NCI-H2227 (cell line): ENCODE data around the gene TM9SF2.
"Not testable (repeated sequence)": the region's sequence is repeated elsewhere in the genome, so short reads cannot be mapped to it uniquely, and the experiment has no call there.

Experiments used
- DNase-seq: peaks from one replicate; lab custom pipeline; 2025; ENCODE audit not compliant: unreplicated experiment; lab: John Stamatoyannopoulos, UW

Gene TM9SF2

DNA sequence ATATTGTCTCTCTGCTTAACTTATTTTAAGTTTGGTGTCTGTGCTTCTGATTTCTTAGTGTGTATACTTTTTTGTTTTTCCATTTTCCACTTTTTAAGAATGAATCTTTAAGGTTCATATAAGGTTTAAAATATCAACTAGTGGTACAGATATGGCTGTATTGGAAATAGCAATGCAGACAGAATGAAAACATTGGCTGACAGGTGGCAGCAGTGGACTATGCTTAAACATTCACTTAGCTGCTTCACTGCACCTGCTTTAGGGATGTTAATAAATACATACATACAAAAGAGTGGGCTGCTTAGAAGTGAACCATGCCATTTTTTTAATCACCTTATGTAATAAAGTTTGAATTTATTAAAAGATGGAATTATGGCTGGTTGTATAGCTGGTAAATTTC lies 27.3 kb downstream of the TM9SF2 start:
- DNase-seq, result peak; percentile 3

- no peak for DNase-seq
Observed at GRCh38 chr13:99536023-99536422, 34.8 kb downstream of the TM9SF2 start.

GRCh38 chr13:99540530-99540929 lies 39.3 kb downstream of the TM9SF2 start:
- no peak for DNase-seq

DNA sequence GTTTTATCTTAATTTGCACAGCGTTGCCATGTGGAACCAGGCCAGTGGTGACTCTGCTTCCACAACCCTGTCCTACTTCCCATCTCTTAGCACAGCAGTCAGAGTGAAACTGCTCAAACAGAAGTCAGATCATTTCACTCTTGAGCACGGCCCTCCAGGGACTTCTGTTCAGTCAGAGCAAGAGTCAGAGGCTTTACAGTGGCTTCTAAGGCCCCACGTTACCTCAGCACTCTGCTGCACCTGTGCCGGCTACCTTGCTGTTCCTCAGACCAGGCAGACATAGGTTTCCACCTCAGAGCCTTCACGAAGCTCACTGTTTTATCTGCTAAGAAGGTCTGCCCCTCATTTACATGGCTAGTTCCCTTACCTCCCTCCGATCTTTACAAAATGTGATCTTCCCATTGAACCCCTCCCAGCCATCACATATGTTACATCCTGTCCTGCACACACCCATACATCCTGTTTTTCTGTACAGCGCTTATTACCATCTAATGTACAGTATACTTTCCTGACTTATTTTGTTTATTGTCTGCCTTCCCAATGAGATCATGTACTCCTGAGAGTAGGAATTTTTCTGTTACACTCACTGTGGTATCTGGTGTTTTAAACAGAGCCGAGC lies 41.6 kb downstream of the TM9SF2 start:
- DNase-seq, result no peak

GRCh38 chr13:99545361-99545760 lies 44.1 kb downstream of the TM9SF2 start:
- DNase-seq, result no peak

DNA sequence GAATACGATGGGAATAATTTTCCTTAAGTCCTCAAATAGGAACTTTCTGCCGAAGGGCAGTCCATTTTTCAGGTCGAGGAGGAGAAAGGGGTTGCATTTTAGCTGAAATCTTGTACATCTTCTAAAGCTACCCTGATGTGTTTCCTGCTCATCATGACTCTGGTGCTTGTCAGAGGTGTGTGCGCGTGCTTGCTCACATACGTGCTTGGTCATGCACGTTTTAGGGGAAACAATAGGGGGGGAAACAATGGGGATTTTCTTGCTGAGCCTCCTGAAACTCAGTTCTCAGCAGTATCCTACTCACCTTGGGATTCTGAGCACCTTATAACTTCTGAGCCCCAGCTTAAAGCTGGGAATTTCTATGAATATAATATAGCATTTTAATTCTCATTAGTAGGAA lies 44.7 kb downstream of the TM9SF2 start:
- no peak for DNase-seq

DNA sequence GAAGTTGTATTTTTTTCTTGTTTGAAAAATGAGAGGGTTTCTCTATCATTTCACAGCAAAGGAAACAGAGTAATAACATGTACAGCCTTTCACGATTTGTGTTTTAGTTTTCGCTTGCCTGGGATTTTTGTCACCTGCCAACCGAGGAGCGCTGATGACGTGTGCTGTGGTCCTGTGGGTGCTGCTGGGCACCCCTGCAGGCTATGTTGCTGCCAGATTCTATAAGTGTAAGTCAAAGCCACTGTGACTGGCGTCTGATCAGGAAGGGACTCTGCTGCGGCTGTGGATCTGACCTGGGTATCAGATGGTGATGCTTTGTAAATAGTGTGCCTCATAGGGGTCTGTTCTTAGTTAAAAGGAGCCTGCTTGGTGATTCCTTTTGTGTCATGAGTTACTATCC lies 45.6 kb downstream of the TM9SF2 start:
- DNase-seq, result no peak

DNA sequence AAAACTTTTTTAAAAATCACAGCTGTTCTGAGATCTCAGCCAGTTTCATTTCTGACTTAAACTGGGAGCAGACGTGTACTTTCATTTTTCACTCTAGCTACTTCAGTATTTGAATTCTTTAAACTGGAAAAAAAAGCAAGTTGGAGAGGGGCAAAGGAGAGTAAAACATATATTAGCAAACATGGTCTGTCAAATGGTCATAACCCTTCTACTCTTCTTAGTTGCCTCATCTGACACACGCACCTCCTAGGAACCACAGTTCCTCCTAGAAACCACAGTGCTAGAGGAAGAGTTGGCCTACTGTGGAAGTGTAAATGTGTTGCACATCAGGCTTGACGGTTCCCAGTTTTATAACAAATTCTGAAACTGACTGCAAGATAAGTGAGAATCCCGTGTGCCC lies 47.2 kb downstream of the TM9SF2 start:
- DNase-seq, result no peak

DNA sequence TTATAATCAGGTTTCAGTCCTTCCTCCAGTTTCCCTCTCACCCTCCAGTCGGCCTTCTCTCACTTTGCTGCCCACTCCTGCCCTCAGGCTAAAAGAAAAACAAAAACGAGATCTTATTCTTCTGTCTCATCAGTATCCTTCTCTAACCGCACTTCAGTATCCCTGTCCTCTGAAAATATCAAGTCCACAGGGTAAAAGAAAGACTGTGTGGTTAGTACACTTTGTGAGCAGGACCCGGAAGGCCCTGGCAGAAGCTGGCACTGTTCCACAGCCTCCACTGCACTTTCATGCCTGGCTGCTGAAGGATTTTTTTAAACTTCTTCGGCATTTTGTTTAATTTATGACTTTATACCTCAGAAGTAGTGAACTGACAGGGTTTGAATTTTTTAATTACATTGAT lies 51.8 kb downstream of the TM9SF2 start:
- DNase-seq, result no peak

DNA sequence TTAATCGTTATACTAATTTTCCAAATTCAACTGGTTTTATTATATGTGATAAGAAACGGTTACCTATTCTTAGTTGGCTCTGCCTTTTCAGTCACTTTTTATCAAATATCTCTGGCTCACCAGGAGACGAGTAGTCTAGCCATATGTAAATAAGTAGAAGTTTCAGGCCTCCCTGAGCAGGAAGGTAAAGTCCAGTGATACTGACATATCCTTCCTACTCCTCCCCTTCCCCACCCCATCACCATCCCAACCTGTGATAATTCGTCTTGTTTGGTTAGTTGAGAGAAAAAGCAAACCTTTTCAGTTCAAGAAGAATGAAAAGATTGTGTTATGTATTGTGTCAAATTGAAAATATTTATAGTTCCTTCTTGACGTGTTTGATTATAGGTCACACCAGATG lies 53.9 kb downstream of the TM9SF2 start:
- no peak for DNase-seq

GRCh38 chr13:99556867-99557443 lies 55.7 kb downstream of the TM9SF2 start:
- no peak for DNase-seq

GRCh38 chr13:99558570-99559180 lies 57.4 kb downstream of the TM9SF2 start:
- no peak for DNase-seq

DNA sequence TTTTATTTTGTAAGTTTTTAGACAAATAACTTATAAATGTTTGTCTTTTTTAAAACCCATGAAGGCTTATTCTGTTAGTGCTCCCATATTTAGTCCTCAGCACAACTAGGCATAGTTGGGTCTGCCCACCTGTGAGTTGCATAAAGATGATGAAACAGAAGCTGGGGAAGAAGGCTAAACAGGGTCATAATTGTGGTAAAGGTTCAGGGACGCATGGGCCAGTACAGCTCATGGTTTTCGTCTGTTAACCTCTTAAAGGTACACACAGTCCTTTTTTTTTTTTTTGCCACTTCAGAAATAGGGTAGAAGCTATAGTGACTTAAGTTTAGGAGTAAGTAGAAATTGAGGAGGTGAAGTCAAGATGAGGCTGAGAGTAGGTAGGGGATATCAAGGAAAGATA lies 58.3 kb downstream of the TM9SF2 start:
- no peak for DNase-seq

- no peak for DNase-seq
Observed at GRCh38 chr13:99563404-99563803, 62.1 kb downstream of the TM9SF2 start.

GRCh38 chr13:99564386-99564785 lies 63.1 kb downstream of the TM9SF2 start:
- no peak for DNase-seq

- no peak for DNase-seq
Observed at GRCh38 chr13:99565478-99566124, 64.3 kb downstream of the TM9SF2 start.

GRCh38 chr13:99566125-99567083 lies 65.1 kb downstream of the TM9SF2 start:
- DNase-seq, result no peak

DNA sequence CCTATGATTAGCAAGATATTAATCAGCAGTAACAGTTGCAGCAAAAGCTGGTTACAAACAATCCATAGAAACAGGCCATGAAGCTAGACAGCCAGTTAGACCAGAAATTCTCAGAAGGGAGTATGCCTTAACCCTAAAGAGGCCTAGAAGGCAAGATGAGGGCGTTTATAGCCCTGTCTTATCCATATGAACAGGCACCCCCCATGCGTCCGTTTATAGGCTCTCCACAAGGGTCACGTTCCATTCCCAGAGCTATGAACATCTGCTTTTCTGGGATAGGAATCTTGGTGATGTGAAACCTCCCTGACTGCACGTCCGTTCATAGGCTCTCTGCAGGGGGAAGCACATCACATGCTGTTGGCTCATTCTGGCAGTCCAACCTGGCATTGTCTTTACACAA lies 67.6 kb downstream of the TM9SF2 start:
- DNase-seq, result not testable (repeated sequence)

DNA sequence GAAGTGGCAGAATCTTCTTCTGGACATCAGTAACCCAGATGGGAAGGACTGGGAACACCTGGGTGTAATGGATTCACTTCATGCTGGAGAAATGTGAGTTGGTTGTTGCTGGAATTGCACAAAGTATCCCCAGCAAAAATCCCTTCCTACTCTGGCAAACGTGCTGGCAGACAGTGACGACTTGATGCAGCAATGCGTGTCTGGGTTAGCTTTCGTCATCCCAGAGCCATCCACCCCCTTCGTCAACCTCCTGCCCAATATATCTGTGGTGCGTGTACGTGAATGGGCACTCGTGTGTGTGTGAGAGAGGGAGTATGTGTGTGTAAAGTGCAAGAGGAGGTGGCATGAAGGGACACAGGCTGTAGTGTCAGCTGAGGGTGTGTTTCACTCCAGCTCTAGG lies 70.9 kb downstream of the TM9SF2 start:
- DNase-seq, result no peak

GRCh38 chr13:99572921-99573320 lies 71.6 kb downstream of the TM9SF2 start:
- DNase-seq, result no peak
